ENCODE results near the gene MED13L.

Gene MED13L

DNA sequence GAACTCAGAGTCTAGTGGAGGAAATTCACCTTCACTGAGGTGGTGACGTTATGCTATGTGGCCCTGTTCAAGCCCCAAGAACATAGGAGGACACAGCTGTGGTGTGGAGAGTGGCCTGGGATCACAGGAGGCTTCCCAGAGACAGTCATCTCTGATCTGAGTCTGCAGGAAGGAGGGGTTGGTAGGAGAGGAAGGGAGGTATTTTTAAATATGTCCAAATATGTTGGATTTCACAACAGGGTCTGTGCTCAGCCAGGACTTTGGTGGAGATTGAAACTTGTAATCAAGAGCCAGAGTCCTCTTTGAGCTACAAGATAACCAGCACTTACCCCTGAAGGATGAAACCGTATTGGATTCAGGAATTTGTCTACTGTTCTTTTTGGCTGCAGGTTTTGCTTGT is 26.4 kb upstream of the MED13L start:
- no peak overlapping the region for H3K4me3 ChIP-seq
- DNase-seq (ENCODE audit: low spot score): no peak
- peak overlapping the region in 1 of 2 donors; percentile 31 for H3K27ac ChIP-seq
- TF ChIP-seq, protein P1, sequence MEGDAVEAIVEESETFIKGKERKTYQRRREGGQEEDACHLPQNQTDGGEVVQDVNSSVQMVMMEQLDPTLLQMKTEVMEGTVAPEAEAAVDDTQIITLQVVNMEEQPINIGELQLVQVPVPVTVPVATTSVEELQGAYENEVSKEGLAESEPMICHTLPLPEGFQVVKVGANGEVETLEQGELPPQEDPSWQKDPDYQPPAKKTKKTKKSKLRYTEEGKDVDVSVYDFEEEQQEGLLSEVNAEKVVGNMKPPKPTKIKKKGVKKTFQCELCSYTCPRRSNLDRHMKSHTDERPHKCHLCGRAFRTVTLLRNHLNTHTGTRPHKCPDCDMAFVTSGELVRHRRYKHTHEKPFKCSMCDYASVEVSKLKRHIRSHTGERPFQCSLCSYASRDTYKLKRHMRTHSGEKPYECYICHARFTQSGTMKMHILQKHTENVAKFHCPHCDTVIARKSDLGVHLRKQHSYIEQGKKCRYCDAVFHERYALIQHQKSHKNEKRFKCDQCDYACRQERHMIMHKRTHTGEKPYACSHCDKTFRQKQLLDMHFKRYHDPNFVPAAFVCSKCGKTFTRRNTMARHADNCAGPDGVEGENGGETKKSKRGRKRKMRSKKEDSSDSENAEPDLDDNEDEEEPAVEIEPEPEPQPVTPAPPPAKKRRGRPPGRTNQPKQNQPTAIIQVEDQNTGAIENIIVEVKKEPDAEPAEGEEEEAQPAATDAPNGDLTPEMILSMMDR (IDR thresholded peaks at IDR 0.05): no peak

DNA sequence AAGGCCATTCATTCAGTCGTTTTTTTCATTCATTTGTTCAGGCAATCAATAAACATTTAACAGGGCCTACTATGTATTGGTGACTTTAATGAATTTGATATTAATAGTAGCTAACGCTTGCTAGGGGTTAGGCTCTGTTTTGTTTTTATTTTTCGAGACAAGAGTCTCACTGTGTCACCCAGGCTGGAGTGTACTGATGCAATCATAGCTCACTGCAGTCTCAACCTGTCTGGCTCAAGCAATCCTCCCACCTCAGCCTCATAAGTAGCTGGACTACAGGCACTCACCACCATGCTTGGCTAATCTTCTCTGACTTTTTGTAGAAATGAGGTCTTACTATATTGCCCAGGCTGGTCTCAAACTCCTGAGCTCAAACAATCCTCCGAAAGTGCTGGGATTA is 25.6 kb upstream of the MED13L start:
- Histone ChIP-seq H3K27ac (no peak overlapping the region), H3K4me3 (no peak overlapping the region)
- DNase-seq (ENCODE audit: low spot score): no peak
- TF ChIP-seq, protein P1 (IDR thresholded peaks at IDR 0.05): no peak

DNA sequence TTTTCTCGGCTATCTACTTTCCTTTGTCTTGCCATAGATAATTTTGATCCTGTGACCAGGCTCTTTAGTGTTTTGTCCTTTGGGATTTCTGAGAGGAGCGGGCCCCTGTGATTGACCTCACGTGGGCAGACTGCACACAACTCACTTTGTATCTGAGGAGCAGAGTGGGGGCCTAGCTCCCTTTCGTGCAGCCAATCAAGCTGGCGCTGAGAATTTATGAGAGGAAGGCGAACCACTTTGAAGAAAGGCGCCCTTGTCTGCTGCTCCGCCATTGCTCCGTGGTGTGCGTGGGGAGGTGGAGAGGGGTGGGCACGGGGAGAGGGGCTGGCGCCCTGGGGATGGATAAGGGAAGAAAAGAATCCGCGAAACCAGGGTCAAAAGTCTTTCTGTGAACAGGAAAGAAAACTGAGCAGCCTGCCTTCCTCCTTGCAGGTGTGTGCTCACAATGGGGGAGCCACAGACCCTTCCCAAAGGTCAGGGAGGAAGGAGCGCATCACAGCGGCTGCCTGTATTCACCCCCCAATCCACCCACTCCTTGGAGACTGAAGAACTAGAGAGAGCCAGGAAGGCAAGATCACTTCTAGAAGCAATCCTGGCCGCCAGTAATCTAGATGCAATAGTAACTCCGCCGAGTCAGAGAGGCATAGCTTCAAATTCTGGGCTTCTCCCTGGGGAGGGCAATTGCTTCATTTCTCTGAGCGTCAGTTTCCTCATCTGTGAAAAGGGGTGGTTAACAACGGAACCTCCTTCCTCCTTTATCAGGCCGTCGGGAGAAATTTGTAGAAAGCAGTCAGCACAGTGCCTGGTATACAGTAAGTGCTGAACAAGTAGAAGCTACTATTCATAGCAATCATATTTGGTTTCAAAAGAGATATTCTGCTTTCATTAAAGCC is 24.9 kb upstream of the MED13L start:
- TF ChIP-seq, protein P1 (IDR thresholded peaks at IDR 0.05): no peak
- H3K27ac ChIP-seq: no peak overlapping the region
- H3K4me3 ChIP-seq: no peak overlapping the region
- DNase-seq (ENCODE audit: low spot score): no peak

DNA sequence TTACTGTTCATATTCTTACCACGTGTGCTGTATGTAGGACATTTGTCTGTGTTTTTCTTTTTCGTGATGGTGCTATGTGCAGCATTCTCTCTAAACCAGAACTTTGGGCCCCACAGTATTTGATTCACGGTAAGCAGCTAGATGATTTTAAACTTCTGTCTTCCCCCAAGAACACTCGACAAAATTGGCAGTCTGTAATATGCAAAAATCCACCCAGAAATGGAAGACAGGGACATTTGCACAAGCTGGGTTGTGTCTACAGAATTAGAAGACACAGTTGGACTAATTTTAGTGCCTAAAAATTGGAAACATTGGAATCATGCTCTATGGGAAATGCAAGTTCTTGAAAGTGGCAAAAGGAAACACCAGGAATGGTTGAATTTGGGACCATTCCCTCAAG is 24.1 kb upstream of the MED13L start:
- TF ChIP-seq, protein P1 (IDR thresholded peaks at IDR 0.05): no peak
- H3K4me3 ChIP-seq: no peak overlapping the region
- DNase-seq (ENCODE audit: low spot score): no peak
- no peak overlapping the region for H3K27ac ChIP-seq

DNA sequence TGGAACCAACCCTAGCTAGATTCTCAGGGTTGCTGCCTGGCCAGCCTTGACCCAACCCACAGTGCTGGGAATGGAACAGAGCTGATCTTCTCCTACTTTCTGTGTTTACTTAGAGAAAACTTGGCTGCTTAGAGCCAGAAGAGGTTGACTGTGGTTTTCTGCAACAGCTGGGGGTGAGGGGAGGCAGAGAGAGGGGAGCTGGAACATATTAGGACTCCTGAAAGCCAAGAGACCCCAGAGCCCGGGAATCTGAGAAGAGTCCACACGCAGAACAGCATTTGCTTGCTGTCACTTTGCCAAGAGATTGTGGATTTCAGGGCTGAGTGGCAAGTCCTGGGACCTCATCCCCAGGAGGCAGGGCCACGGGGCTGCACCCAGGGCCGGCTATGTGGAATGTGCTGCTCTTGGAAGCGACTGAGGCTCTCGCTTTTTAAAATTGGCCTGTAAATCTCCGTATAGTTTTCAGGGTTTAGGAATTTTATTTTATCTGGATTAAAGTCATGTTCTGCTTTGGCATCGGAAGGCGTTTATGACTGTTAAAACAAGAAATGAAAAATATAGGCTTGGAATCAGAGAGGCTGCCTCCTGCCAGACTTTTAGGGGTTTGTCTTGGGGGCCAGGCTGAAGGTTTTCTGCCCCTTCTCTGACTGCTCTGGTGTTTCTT is 22.3 kb upstream of the MED13L start:
- peak overlapping the region; percentile 31 to 78 for H3K27ac ChIP-seq
- H3K4me3 ChIP-seq: no peak overlapping the region
- TF ChIP-seq, protein P1 (IDR thresholded peaks at IDR 0.05): no peak
- DNase-seq (ENCODE audit: low spot score): no peak

DNA sequence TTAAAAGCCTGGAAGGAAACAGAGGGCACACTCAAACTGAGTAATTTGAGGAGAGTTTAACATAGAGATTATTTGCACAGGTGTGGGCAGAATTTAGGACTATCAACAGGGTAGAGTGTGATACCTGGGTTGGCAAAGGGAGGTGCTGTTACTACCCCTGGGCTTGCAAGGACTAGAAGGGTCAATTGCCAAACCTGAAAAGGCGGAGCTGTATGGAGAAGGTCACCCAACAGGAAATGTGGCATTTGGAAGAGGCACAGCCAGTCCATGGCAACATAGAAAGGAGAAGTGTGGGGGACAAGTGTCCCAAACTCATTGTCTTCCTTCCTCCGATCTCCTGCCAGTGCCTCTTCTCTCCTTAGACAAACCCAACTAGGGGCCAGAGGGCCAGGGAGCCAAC is 21.6 kb upstream of the MED13L start:
- TF ChIP-seq, protein P1 (IDR thresholded peaks at IDR 0.05): no peak
- H3K27ac ChIP-seq: peak overlapping the region; percentile 31 to 78
- no peak overlapping the region for H3K4me3 ChIP-seq
- no peak for DNase-seq (ENCODE audit: low spot score)

Data from coronary artery (tissue), 2 donors.